Loucy (cell line): ENCODE measurements around the gene ADGRF3.

Source experiments
- H2AFZ ChIP-seq: fragments of 200-600 bp; sonication (generic); 2 replicates; pipeline ENCODE4 v1.6.0; 2016; ENCODE audit warnings: antibody characterized with exemption, mild to moderate bottlenecking, low read length, moderate library complexity
- H3F3A ChIP-seq: fragments of 200-600 bp; 2 replicates; pipeline ENCODE4 v1.6.0; 2016; ENCODE audit warnings: antibody characterized with exemption, low read depth, mild to moderate bottlenecking
- H3K27me3 ChIP-seq: fragments of 200-600 bp; sonication (generic); 2 replicates; pipeline ENCODE4 v1.6.1; 2014; ENCODE audit warnings: low read length, mild to moderate bottlenecking; ENCODE audit not compliant: insufficient read depth, poor library complexity, severe bottlenecking
- H3K36me3 ChIP-seq: fragments of 200-600 bp; sonication (generic); 2 replicates; pipeline ENCODE4 v1.6.1; 2016; ENCODE audit warnings: low read length; ENCODE audit not compliant: insufficient read depth
- H3K4me1 ChIP-seq: fragments of 200-600 bp; sonication (generic); 2 replicates; pipeline ENCODE4 v1.5.1; 2014; ENCODE audit warnings: low read length, mild to moderate bottlenecking; ENCODE audit not compliant: insufficient read depth, poor library complexity, severe bottlenecking
- H3K4me2 ChIP-seq: fragments of 200-600 bp; sonication (generic); 2 replicates; pipeline ENCODE4 v1.6.0; 2014; ENCODE audit warnings: antibody characterized with exemption, low read length, low read depth, mild to moderate bottlenecking; ENCODE audit not compliant: poor library complexity, severe bottlenecking
- H3K4me3 ChIP-seq: fragments of 200-600 bp; sonication (generic); 2 replicates; pipeline ENCODE4 v1.5.1; 2014; ENCODE audit warnings: low read length, mild to moderate bottlenecking, mixed read lengths; ENCODE audit not compliant: poor library complexity, severe bottlenecking
- H3K79me2 ChIP-seq: fragments of 200-600 bp; sonication (generic); 2 replicates; pipeline ENCODE4 v1.6.1; 2014; ENCODE audit warnings: low read length; ENCODE audit not compliant: insufficient read depth
- H3K9ac ChIP-seq: fragments of 200-600 bp; sonication (generic); 2 replicates; pipeline ENCODE4 v1.6.0; 2014; ENCODE audit warnings: mild to moderate bottlenecking, low read depth, low read length, moderate library complexity; ENCODE audit not compliant: poor library complexity, severe bottlenecking
- H3K9me2 ChIP-seq: fragments of 200-600 bp; sonication (generic); replicated peaks from 2 replicates; pipeline ENCODE4 v1.6.1; 2016; ENCODE audit warnings: low read depth, low read length, mixed read lengths
- H3K9me3 ChIP-seq: fragments of 200-600 bp; sonication (generic); 2 replicates; pipeline ENCODE4 v1.6.1; 2014; ENCODE audit warnings: mild to moderate bottlenecking, antibody characterized with exemption, low read length, low read depth; ENCODE audit not compliant: insufficient read depth
- H4K20me1 ChIP-seq: fragments of 200-600 bp; sonication (generic); 2 replicates; pipeline ENCODE4 v1.6.0; 2014; ENCODE audit warnings: antibody characterized with exemption, low read length, mild to moderate bottlenecking; ENCODE audit not compliant: insufficient read depth, poor library complexity, severe bottlenecking
- CTCF ChIP-seq: fragments of 200-600 bp; sonication (generic); conservative IDR thresholded peaks from 2 replicates; pipeline ENCODE4 v1.5.1; 2014; ENCODE audit warnings: mild to moderate bottlenecking, antibody characterized with exemption, low read length
- EZH2phosphoT487 ChIP-seq: fragments of 200-600 bp; IDR thresholded peaks from 2 replicates; pipeline ENCODE4 v1.6.1; 2018; ENCODE audit warnings: antibody characterized with exemption, mild to moderate bottlenecking, moderate library complexity, borderline replicate concordance

ADGRF3 gene

DNA sequence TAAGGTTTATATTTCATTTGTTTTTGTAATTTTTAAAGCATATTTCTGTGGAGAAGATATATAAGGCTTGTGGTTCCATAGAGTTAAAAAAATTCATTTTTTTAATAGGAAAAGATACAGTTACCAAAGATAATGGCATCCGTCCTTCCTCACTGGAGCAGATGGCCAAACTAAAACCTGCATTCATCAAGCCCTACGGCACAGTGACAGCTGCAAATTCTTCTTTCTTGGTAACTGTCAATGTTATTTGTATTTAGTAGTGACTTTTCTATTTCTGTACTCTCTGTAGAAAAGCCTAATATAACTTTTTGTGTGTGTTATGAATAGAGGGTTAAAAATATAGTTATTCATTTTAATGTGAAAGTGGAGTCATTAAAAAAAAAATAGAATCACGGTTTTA, 66.7 kb downstream of the ADGRF3 start:
- no peaks in the 10 kb centered on the region for H3K9me3 ChIP-seq
- no peak overlapping the region for H3K4me3 ChIP-seq
- no peak overlapping the region for H3K4me2 ChIP-seq
- H3K9ac ChIP-seq, result no peak overlapping the region
- no peaks in the 10 kb centered on the region for H3F3A ChIP-seq
- H2AFZ ChIP-seq, result no peak overlapping the region
- H3K36me3 ChIP-seq, result peaks cover 85% of the 10 kb centered on the region
- TF ChIP-seq CTCF (no peak), EZH2phosphoT487 (no peak)
- no peaks in the 10 kb centered on the region for H3K4me1 ChIP-seq
- no peaks in the 10 kb centered on the region for H3K79me2 ChIP-seq
- no peaks in the 10 kb centered on the region for H3K9me2 ChIP-seq
- H4K20me1 ChIP-seq, result no peaks in the 10 kb centered on the region
- H3K27me3 ChIP-seq, result no peaks in the 10 kb centered on the region

DNA sequence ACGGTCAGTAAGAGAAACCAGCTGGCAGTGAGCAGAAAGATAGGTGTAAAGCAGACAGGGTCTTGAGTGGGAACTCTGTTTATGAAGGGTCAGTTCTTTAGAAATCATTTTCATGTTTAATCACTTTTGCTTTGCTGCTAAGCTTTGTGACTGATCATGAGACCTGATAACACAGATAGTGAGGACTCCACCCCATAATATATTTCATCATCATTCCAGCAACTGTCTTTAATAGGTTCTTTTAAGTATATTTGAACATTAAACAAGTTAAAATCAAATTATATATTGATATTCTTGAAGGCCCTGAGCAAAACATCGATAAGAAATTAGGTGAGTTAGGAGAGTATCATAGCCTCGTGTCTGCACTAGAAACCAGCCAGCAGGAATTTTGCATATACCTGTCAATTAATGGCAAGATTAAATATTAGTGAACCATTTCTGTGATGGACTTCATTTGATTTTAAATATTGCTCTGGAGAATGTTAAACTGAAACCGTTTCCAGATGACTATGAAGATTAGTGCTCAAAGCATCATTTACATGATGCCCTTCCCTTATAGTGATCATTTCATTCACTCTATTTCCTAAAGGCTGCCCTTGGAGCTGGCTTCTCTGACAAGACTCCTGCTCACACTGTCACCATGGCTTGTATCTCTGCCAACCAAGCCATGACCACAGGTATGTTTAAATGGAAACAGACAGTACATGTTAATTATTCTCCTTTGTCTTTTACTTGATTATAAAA, 69.9 kb downstream of the ADGRF3 start:
- Histone ChIP-seq H3K79me2 (no peaks in the 10 kb centered on the region), H3K27me3 (no peaks in the 10 kb centered on the region), H3K9me3 (no peaks in the 10 kb centered on the region), H3K4me3 (no peak overlapping the region), H3K9me2 (no peaks in the 10 kb centered on the region), H3K4me2 (no peak overlapping the region), H4K20me1 (no peaks in the 10 kb centered on the region), H3K36me3 (peaks cover 65% of the 10 kb centered on the region; the same call in 1 of the 2 replicates), H3F3A (no peaks in the 10 kb centered on the region), H2AFZ (no peak overlapping the region), H3K4me1 (peaks cover 3% of the 10 kb centered on the region), H3K9ac (no peak overlapping the region)
- TF ChIP-seq CTCF (no peak), EZH2phosphoT487 (no peak)

GRCh38 chr2:26274058-26274613, 72.5 kb downstream of the ADGRF3 start:
- no peak overlapping the region for H3K9ac ChIP-seq
- no peak for TF ChIP-seq EZH2phosphoT487
- no peak for TF ChIP-seq CTCF
- no peaks in the 10 kb centered on the region for H4K20me1 ChIP-seq
- no peak overlapping the region for H2AFZ ChIP-seq
- no peak overlapping the region for H3K4me3 ChIP-seq
- peaks cover 3% of the 10 kb centered on the region for H3K4me1 ChIP-seq
- no peaks in the 10 kb centered on the region for H3K27me3 ChIP-seq
- H3K79me2 ChIP-seq, result no peaks in the 10 kb centered on the region
- no peak overlapping the region for H3K4me2 ChIP-seq
- H3F3A ChIP-seq, result no peaks in the 10 kb centered on the region
- peaks cover 42% of the 10 kb centered on the region; the same call in 1 of the 2 replicates for H3K36me3 ChIP-seq
- H3K9me2 ChIP-seq, result no peaks in the 10 kb centered on the region
- no peaks in the 10 kb centered on the region for H3K9me3 ChIP-seq
